Stimulated activated effector memory CD8-positive, alpha-beta T cell treated with anti-CD3 and anti-CD28 coated beads, Interleukin-12 subunit alpha, Interleukin-12 subunit beta, amount 100 ng/mL, for 72 hours (primary cell): Measurements from ENCODE around the gene H1-8.
"Not testable (repeated sequence)": the region's sequence is repeated elsewhere in the genome, so short reads cannot be mapped to it uniquely, and the experiment has no call there.

Experiments used
- ATAC-seq: fragments of 150-1000 bp; cut with Tn5 transposase; 2 replicates; pipeline ENCODE4 v1.10.0; 2021
- DNase-seq, 2 donors: peaks; one replicate each; pipeline ENCODE4 v3.0.0; 2021 to 2022; ENCODE audit warnings: low spot score in 2 of 2
- H3K27ac Mint-ChIP-seq: one replicate; pipeline ENCODE4 v1.8.0; 2022; ENCODE audit warnings: mild to moderate bottlenecking, mixed read lengths
- H3K36me3 Mint-ChIP-seq: one replicate; pipeline ENCODE4 v1.8.0; 2022; ENCODE audit warnings: mild to moderate bottlenecking, mixed read lengths
- H3K4me1 Mint-ChIP-seq: one replicate; pipeline ENCODE4 v1.8.0; 2022; ENCODE audit warnings: mixed read lengths
- H3K4me3 Mint-ChIP-seq: one replicate; pipeline ENCODE4 v1.8.0; 2022; ENCODE audit warnings: mild to moderate bottlenecking, mixed read lengths
- H3K9me3 Mint-ChIP-seq: one replicate; pipeline ENCODE4 v1.8.0; 2022; ENCODE audit warnings: mixed read lengths

Gene H1-8

GRCh38 chr3:129506231-129506742 lies 36.7 kb upstream of the H1-8 start:
- ATAC-seq (no peak), DNase-seq (no peak)
- Mint-ChIP-seq H3K4me1 (peaks cover 11% of the 10 kb centered on the region), H3K4me3 (no peak overlapping the region), H3K36me3 (no peaks in the 10 kb centered on the region), H3K27ac (no peak overlapping the region), H3K9me3 (no peaks in the 10 kb centered on the region)

- DNase-seq, result no peak
- no peak overlapping the region for H3K4me3 Mint-ChIP-seq
- no peaks in the 10 kb centered on the region for H3K36me3 Mint-ChIP-seq
- ATAC-seq, result peak; percentile 11
- no peak overlapping the region for H3K27ac Mint-ChIP-seq
- no peaks in the 10 kb centered on the region for H3K9me3 Mint-ChIP-seq
- peaks cover 11% of the 10 kb centered on the region for H3K4me1 Mint-ChIP-seq
Observed at GRCh38 chr3:129507181-129507831, 35.7 kb upstream of the H1-8 start.

GRCh38 chr3:129512595-129512994 lies 30.4 kb upstream of the H1-8 start:
- H3K9me3 Mint-ChIP-seq, result no peaks in the 10 kb centered on the region

GRCh38 chr3:129513705-129514104 lies 29.3 kb upstream of the H1-8 start:
- Mint-ChIP-seq H3K27ac (no peak overlapping the region), H3K4me3 (no peak overlapping the region), H3K4me1 (peaks cover 11% of the 10 kb centered on the region), H3K9me3 (no peaks in the 10 kb centered on the region), H3K36me3 (no peaks in the 10 kb centered on the region)
- no peak for ATAC-seq
- DNase-seq, result no peak

More at GRCh38 chr3:129512595-129512994, 30.4 kb upstream of the H1-8 start:
- no peak overlapping the region for H3K4me3 Mint-ChIP-seq
- peak overlapping the region; percentile 79 for H3K27ac Mint-ChIP-seq
- H3K36me3 Mint-ChIP-seq, result no peaks in the 10 kb centered on the region
- DNase-seq (no peak), ATAC-seq (no peak)
- peaks cover 11% of the 10 kb centered on the region for H3K4me1 Mint-ChIP-seq

GRCh38 chr3:129514110-129514509 lies 28.9 kb upstream of the H1-8 start:
- Mint-ChIP-seq H3K27ac (no peak overlapping the region), H3K4me1 (peaks cover 11% of the 10 kb centered on the region), H3K4me3 (no peak overlapping the region), H3K36me3 (no peaks in the 10 kb centered on the region), H3K9me3 (no peaks in the 10 kb centered on the region)
- ATAC-seq, result no peak
- no peak for DNase-seq

- Mint-ChIP-seq H3K9me3 (no peaks in the 10 kb centered on the region), H3K4me1 (peaks cover 11% of the 10 kb centered on the region), H3K36me3 (no peaks in the 10 kb centered on the region), H3K27ac (no peak overlapping the region), H3K4me3 (no peak overlapping the region)
- DNase-seq (no peak), ATAC-seq (no peak)
Observed at GRCh38 chr3:129514563-129514962, 28.4 kb upstream of the H1-8 start.

- H3K9me3 Mint-ChIP-seq, H3K4me3 Mint-ChIP-seq, H3K27ac Mint-ChIP-seq, H3K36me3 Mint-ChIP-seq, DNase-seq, ATAC-seq: not testable (repeated sequence)
- H3K4me1 Mint-ChIP-seq, result peaks cover 16% of the 10 kb centered on the region
Observed at GRCh38 chr3:129515108-129515820, 27.7 kb upstream of the H1-8 start.

GRCh38 chr3:129515821-129516432 lies 27.0 kb upstream of the H1-8 start:
- ATAC-seq, H3K4me1 Mint-ChIP-seq, DNase-seq, H3K4me3 Mint-ChIP-seq, H3K9me3 Mint-ChIP-seq, H3K36me3 Mint-ChIP-seq: not testable (repeated sequence)
- peak overlapping the region; percentile 60 for H3K27ac Mint-ChIP-seq

GRCh38 chr3:129517516-129517915 lies 25.5 kb upstream of the H1-8 start:
- Mint-ChIP-seq H3K9me3 (no peaks in the 10 kb centered on the region), H3K4me3 (no peak overlapping the region), H3K4me1 (peaks cover 7% of the 10 kb centered on the region), H3K27ac (no peak overlapping the region), H3K36me3 (no peaks in the 10 kb centered on the region)
- ATAC-seq, result no peak
- DNase-seq, result no peak

GRCh38 chr3:129518038-129518561 lies 24.9 kb upstream of the H1-8 start:
- ATAC-seq (no peak), DNase-seq (no peak)
- no peaks in the 10 kb centered on the region for H3K9me3 Mint-ChIP-seq
- no peaks in the 10 kb centered on the region for H3K36me3 Mint-ChIP-seq
- no peak overlapping the region for H3K27ac Mint-ChIP-seq
- no peak overlapping the region for H3K4me3 Mint-ChIP-seq
- H3K4me1 Mint-ChIP-seq, result peaks cover 7% of the 10 kb centered on the region

- Mint-ChIP-seq H3K9me3 (no peaks in the 10 kb centered on the region), H3K4me3 (no peak overlapping the region), H3K36me3 (no peaks in the 10 kb centered on the region), H3K4me1 (peaks cover 7% of the 10 kb centered on the region), H3K27ac (no peak overlapping the region)
- ATAC-seq, result no peak
- no peak for DNase-seq
Observed at GRCh38 chr3:129518581-129518980, 24.4 kb upstream of the H1-8 start.

GRCh38 chr3:129519449-129519848 lies 23.5 kb upstream of the H1-8 start:
- H3K9me3 Mint-ChIP-seq, result no peaks in the 10 kb centered on the region
- no peaks in the 10 kb centered on the region for H3K36me3 Mint-ChIP-seq
- peaks cover 7% of the 10 kb centered on the region for H3K4me1 Mint-ChIP-seq
- H3K27ac Mint-ChIP-seq, result no peak overlapping the region
- no peak for DNase-seq
- no peak for ATAC-seq
- H3K4me3 Mint-ChIP-seq, result no peak overlapping the region

GRCh38 chr3:129519896-129520715 lies 22.9 kb upstream of the H1-8 start:
- no peak overlapping the region for H3K4me3 Mint-ChIP-seq
- no peaks in the 10 kb centered on the region for H3K36me3 Mint-ChIP-seq
- ATAC-seq, result no peak
- no peak for DNase-seq
- no peaks in the 10 kb centered on the region for H3K9me3 Mint-ChIP-seq
- peaks cover 10% of the 10 kb centered on the region for H3K4me1 Mint-ChIP-seq
- no peak overlapping the region for H3K27ac Mint-ChIP-seq

GRCh38 chr3:129520960-129521359 lies 22.0 kb upstream of the H1-8 start:
- ATAC-seq (no peak), DNase-seq (no peak)
- H3K4me1 Mint-ChIP-seq, result peaks cover 13% of the 10 kb centered on the region
- H3K4me3 Mint-ChIP-seq, result no peak overlapping the region
- H3K36me3 Mint-ChIP-seq, result no peaks in the 10 kb centered on the region
- no peak overlapping the region for H3K27ac Mint-ChIP-seq
- no peaks in the 10 kb centered on the region for H3K9me3 Mint-ChIP-seq

- Mint-ChIP-seq H3K4me3 (no peak overlapping the region), H3K4me1 (peaks cover 13% of the 10 kb centered on the region), H3K9me3 (no peaks in the 10 kb centered on the region), H3K36me3 (no peaks in the 10 kb centered on the region), H3K27ac (no peak overlapping the region)
- ATAC-seq (no peak), DNase-seq (no peak)
Observed at GRCh38 chr3:129521611-129522010, 21.4 kb upstream of the H1-8 start.
